AG04449 (cell line): Measurements from ENCODE around the gene NELL1.

Experiments used
- CTCF ChIA-PET: fragments of 350-600 bp; formaldehyde crosslinking; extraction: SDS; loops from one replicate; lab custom pipeline; 2021; ENCODE audit warnings: antibody characterized with exemption; lab: Yijun Ruan, JAX
- POLR2A ChIA-PET: fragments of 400-600, 350-600 bp; formaldehyde crosslinking; extraction: SDS; loops from one replicate; lab custom pipeline; 2020; ENCODE audit warnings: antibody characterized with exemption, inconsistent platforms; lab: Yijun Ruan, JAX
- DNase-seq: peaks from one replicate; pipeline ENCODE4 v3.0.0-alpha.2; 2010; ENCODE audit warnings: low read depth, low spot score
- H3K4me3 ChIP-seq: 2 replicates; pipeline ENCODE4 v1.5.1; 2011; ENCODE audit warnings: low read depth, mild to moderate bottlenecking, control low read depth, low read length
- TF ChIP-seq, protein P1 (sequence below): IDR thresholded peaks from one replicate; pipeline ENCODE4 v1.5.1; 2011; ENCODE audit warnings: mild to moderate bottlenecking, moderate library complexity, low read length, control low read depth, inconsistent platforms; ENCODE audit not compliant: insufficient read depth; ENCODE audit errors: missing control alignments

NELL1 gene

DNA sequence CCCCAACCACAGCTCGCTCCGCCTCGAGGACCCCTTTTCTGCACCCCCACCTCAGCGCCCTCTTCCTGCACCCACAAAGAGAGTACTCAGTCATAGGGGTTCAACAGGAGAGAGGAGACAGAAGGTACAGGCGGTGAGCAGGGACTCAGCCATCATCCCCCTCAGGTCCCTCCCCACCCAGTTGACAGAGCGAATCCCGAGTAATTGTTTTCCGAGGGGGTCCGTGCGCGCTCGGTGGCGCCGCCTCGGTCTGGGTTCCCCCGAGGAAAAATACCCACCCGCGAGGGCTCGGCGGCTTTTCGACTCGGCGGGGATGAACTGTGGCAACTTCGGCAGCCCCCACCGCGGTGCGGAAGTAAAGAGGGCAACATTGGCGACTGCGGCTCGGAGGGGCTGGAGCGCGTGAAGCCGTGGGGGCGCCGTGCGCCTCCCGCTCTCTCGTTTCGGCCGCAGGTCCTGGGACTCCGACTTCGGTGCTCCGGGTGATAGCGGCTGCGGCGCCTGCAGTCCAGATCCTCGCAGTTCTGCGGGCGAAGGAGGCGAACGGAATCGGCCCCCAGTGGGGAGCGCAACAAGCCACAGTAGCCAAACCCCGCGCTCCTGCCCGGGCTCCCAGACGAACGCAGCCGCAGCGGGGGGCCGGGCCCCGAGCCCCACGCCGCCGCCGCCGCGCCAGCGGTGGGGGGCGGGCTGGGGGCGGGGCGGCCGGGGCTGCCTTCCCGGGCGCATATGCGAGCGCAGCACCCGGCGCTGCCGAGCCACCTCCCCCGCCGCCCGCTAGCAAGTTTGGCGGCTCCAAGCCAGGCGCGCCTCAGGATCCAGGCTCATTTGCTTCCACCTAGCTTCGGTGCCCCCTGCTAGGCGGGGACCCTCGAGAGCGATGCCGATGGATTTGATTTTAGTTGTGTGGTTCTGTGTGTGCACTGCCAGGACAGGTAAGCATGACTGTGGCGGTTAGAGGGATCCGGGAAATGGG lies at the start of gene NELL1:
Gene NELL1, plus strand, starts transcription at position 743 of the 976 bp plus-strand sequence.
- ChIA-PET POLR2A (no interaction called here), CTCF (no interaction called here)
- H3K4me3 ChIP-seq, result no peak within 1 kb of the TSS
- TF ChIP-seq, protein P1, sequence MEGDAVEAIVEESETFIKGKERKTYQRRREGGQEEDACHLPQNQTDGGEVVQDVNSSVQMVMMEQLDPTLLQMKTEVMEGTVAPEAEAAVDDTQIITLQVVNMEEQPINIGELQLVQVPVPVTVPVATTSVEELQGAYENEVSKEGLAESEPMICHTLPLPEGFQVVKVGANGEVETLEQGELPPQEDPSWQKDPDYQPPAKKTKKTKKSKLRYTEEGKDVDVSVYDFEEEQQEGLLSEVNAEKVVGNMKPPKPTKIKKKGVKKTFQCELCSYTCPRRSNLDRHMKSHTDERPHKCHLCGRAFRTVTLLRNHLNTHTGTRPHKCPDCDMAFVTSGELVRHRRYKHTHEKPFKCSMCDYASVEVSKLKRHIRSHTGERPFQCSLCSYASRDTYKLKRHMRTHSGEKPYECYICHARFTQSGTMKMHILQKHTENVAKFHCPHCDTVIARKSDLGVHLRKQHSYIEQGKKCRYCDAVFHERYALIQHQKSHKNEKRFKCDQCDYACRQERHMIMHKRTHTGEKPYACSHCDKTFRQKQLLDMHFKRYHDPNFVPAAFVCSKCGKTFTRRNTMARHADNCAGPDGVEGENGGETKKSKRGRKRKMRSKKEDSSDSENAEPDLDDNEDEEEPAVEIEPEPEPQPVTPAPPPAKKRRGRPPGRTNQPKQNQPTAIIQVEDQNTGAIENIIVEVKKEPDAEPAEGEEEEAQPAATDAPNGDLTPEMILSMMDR, result no peak
- no peak for DNase-seq

DNA sequence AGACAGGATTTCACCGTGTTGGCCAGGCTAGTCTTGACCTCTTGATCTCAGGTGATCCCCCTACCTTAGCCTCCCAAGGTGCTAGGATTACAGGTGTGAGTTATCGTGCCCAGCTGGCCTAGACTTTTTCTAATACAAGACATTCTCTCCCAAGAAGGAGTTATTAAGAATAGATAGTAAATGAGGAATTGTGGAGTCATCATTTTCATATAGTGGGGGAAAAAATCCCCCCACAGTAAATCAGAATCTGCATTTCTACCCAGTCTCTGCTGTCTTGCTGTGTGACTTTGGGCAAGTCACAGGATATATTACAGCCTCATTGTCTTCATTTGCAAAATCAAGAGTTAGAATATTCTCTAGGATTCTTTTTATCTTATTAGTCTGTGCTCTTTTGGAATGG lies 48.4 kb upstream of the NELL1 start:
- H3K4me3 ChIP-seq, result no peak overlapping the region
- DNase-seq, result no peak
- TF ChIP-seq, protein P1, result no peak
- ChIA-PET CTCF (interaction anchor here (3.0 kb wide), 1 partner anchor 11 kb away, joined by 10 read pairs; no protein-coding TSS in a partner anchor), POLR2A (no interaction called here)

DNA sequence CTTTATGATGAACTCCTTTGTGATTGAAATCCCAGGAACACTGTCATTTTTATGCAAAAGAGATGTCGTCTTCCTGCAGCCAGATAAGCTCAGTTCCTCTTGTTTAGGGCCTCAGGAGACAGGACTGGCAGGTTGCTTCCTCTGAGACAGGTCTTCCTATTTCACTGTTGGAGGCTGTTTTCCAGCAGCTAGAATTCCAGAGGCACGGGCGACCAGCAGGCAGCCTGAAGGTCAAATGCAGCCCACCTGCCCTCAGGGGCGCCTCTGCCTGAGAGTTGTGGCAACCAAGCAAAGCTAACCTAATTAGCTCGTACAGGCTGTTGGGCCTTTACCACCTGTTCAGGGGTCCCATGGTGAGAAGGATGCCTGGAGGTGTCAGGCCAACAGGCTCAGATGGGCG lies 47.7 kb upstream of the NELL1 start:
- ChIA-PET POLR2A (no interaction called here), CTCF (interaction anchor here (0.8 kb wide), 1 partner anchor 11 kb away, joined by 3 read pairs; no protein-coding TSS in a partner anchor)
- DNase-seq, result no peak
- TF ChIP-seq, protein P1, result no peak
- no peak overlapping the region for H3K4me3 ChIP-seq

DNA sequence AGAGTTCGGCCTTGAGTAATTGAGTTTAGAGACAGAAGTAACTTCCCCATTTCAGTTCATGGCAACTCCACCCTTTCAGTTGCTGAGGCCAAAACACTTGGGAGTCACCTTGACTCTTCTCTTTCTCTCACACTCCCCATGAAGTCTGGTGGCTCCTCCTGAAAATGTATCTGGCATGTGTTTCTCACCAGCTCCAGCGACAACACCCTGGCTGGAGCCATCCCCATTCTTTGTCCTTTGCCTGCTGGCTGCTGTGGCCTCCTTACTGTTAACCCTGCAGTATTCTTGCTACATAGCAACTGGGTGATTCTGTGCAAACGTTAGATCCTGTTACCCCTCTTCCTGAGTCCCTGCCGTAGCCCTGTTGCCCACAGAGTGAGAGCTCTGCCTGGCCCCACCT lies 46.1 kb upstream of the NELL1 start:
- DNase-seq, result no peak
- ChIA-PET CTCF (interaction anchor here (1.1 to 1.3 kb wide), 2 partner anchors 13 to 25 kb away, joined by 3 read pairs; no protein-coding TSS in a partner anchor), POLR2A (no interaction called here)
- H3K4me3 ChIP-seq, result no peak overlapping the region
- TF ChIP-seq, protein P1, result no peak

DNA sequence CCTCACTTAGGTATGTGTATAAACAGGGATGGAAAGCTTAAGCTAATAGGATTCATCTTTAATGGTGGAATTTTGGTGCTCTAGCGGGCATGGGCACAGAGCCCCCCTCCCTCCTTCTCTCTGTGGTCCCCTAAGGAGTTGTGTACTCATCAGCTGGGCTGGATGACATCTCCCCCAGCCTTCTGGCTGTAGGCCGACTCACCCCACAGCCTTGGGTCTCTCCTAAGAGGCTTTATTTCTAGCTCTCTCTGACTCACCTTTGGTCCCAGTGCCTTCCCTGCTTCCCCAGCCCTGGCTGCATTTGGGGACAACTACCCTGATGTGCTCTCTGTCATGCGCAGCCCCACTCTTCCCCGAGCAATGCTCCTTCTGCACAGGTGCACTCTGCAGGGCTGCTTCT lies 43.1 kb upstream of the NELL1 start:
- no peak overlapping the region for H3K4me3 ChIP-seq
- TF ChIP-seq, protein P1, result no peak
- no peak for DNase-seq
- ChIA-PET POLR2A (no interaction called here), CTCF (no interaction called here)

DNA sequence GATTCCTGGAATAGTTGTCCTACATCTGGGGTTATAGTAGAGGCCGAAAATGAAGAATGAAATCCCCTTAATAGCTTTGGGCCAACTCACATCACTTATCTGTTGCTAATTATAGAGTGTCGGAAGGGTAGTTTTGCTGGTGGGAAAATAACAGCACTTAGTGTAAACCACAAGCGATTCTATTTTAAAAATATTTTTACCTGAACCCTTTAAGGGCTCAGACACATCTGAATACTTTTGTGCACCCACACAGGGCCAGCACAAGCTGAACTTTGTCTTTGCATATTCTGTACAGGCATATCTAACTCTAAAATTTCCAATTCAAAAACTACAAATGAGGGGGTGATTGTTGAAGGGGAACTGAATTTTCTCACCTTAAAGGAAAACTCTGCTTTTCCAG lies 42.4 kb upstream of the NELL1 start:
- CTCF ChIA-PET, result interaction anchor here (0.6 kb wide), 1 partner anchor 240 kb away, joined by 3 read pairs; no protein-coding TSS in a partner anchor
- TF ChIP-seq, protein P1, result no peak
- no peak overlapping the region for H3K4me3 ChIP-seq
- no peak for DNase-seq
- POLR2A ChIA-PET, result no interaction called here
